Activated CD4-positive, CD25-positive, alpha-beta regulatory T cell treated with anti-CD3 and anti-CD28 coated beads, Interleukin-2, amount 50 U/mL, for 72 hours (primary cell): ENCODE data around the gene TEX264.
A peak's percentile ranks its signal among the peaks of the same experiment; 100 is the strongest.

Source experiments
- DNase-seq: peaks from one replicate; pipeline ENCODE4 v3.0.0; 2021

The TEX264 gene

GRCh38 chr3:51702156-51702555 is 31.1 kb downstream of the TEX264 start:
- no peak for DNase-seq

- no peak for DNase-seq
These were observed 32.2 kb downstream of the TEX264 start for GRCh38 chr3:51703068-51703760.

DNA sequence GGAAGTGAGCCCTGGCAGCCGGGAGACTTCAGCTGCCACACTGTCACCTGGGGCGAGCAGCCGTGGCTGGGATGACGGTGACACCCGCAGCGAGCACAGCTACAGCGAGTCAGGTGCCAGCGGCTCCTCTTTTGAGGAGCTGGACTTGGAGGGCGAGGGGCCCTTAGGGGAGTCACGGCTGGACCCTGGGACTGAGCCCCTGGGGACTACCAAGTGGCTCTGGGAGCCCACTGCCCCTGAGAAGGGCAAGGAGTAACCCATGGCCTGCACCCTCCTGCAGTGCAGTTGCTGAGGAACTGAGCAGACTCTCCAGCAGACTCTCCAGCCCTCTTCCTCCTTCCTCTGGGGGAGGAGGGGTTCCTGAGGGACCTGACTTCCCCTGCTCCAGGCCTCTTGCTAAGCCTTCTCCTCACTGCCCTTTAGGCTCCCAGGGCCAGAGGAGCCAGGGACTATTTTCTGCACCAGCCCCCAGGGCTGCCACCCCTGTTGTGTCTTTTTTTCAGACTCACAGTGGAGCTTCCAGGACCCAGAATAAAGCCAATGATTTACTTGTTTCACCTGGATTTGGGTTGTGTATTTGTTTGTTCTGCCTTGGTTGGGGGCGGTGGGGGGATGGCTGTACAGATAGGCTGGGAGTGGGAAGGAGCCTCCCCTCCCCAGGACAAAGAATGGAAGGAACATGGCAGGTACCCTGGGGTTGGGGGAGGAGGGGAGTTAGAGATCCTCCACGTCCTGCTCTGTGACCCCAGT is 32.9 kb downstream of the TEX264 start:
- no peak for DNase-seq

- no peak for DNase-seq
These were observed 33.5 kb downstream of the TEX264 start for GRCh38 chr3:51704511-51704950.

DNA sequence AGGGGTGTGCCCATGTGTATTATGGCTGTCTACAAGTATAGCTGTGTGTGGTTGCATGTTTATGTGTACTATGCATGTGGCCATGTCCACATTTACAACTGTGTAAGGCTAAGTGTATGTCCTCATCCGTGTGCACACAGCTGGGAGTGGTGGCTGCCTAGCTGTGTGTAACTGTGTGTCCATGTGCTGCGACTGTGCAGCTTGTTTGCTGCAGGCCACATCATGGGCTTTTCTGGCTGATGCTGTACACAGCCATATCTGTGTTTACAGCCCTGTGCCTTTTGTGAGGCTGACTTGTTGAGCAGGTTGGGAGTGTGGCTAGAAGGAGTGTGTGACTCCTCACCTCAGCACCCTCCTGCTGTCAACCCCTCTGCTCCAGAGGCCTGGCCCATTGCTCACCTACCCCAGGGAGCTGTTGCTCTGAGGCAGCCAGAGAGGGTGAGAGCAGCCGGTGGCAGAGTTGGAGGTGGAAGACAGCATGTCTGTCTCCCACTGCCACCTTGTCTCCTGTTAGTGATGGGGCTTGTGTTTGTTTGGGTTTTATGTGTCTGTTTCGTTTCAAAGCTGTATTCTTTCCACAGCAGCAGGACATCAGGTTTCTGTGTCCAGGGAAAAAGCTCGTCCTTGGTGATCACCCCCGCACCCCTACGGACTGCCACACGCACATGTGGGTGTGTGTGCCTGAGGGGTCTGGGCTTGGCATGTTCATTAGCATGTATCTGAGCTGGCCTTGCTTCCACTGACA is 34.4 kb downstream of the TEX264 start:
- DNase-seq = no peak

DNA sequence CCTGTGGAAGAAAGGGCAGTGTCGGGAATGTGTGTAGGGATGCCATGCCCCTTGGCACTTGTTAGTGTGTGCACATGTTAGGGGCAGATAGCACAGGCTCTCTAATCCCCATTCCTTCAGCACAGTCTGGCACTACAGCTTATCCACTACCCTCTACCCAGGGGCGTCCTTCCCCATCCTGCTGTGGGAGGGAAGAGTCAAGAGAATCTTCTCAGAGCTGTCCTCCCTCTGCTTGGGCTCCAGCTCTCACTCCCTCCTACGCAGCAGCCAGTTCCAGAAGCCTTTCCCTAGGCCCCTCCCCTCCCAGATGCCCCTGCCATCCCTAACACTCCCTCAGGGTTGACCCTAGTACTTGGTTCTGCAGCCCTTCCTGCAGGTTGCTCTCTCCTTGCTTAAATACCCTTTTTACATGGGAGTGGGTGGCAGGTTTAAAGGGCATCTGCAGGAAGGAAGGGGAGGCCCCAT is 35.0 kb downstream of the TEX264 start:
- DNase-seq = no peak

GRCh38 chr3:51706788-51707731 is 36.0 kb downstream of the TEX264 start, which contains the start of gene GRM2:
GRM2 (plus strand) TSS chr3:51707068; CDS start chr3:51708984, 1,916 bp downstream.
- DNase-seq = peak; percentile 44

GRCh38 chr3:51708216-51708845 is 37.3 kb downstream of the TEX264 start:
- DNase-seq = peak; percentile 22

DNA sequence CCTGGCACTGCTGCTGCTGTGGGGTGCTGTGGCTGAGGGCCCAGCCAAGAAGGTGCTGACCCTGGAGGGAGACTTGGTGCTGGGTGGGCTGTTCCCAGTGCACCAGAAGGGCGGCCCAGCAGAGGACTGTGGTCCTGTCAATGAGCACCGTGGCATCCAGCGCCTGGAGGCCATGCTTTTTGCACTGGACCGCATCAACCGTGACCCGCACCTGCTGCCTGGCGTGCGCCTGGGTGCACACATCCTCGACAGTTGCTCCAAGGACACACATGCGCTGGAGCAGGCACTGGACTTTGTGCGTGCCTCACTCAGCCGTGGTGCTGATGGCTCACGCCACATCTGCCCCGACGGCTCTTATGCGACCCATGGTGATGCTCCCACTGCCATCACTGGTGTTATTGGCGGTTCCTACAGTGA is 38.0 kb downstream of the TEX264 start:
- DNase-seq = peak; percentile 20

DNA sequence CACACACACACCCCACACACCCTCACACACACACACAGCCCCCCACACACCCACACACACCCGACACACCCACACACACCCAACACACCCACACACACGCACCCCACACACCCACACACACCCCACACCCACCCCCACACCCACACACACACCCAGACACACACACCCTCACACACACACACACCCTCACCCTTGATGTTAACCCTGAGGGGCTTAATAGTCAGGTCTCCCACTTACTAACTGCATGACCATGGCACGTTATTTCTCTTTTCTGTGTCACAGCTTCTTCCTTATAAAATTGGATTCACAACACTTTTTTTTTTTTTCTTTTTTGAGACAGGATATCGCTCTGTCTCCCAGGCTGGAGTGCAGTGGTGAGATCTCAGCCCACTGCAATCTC is 38.6 kb downstream of the TEX264 start:
- no peak for DNase-seq

GRCh38 chr3:51710631-51711351 is 39.7 kb downstream of the TEX264 start:
- peak; percentile 23 for DNase-seq

- DNase-seq = peak; percentile 18
These were observed 40.4 kb downstream of the TEX264 start for GRCh38 chr3:51711352-51712037.

- peak; percentile 5 for DNase-seq
These were observed 41.0 kb downstream of the TEX264 start for GRCh38 chr3:51712038-51712420.

DNA sequence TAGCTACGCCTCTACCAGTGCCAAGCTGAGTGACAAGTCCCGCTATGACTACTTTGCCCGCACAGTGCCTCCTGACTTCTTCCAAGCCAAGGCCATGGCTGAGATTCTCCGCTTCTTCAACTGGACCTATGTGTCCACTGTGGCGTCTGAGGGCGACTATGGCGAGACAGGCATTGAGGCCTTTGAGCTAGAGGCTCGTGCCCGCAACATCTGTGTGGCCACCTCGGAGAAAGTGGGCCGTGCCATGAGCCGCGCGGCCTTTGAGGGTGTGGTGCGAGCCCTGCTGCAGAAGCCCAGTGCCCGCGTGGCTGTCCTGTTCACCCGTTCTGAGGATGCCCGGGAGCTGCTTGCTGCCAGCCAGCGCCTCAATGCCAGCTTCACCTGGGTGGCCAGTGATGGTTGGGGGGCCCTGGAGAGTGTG is 41.5 kb downstream of the TEX264 start:
- DNase-seq = peak; percentile 15

DNA sequence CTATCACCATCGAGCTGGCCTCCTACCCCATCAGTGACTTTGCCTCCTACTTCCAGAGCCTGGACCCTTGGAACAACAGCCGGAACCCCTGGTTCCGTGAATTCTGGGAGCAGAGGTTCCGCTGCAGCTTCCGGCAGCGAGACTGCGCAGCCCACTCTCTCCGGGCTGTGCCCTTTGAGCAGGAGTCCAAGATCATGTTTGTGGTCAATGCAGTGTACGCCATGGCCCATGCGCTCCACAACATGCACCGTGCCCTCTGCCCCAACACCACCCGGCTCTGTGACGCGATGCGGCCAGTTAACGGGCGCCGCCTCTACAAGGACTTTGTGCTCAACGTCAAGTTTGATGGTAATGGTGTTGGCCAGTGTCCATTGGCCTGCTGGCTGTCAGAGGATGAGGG is 41.9 kb downstream of the TEX264 start:
- no peak for DNase-seq

DNA sequence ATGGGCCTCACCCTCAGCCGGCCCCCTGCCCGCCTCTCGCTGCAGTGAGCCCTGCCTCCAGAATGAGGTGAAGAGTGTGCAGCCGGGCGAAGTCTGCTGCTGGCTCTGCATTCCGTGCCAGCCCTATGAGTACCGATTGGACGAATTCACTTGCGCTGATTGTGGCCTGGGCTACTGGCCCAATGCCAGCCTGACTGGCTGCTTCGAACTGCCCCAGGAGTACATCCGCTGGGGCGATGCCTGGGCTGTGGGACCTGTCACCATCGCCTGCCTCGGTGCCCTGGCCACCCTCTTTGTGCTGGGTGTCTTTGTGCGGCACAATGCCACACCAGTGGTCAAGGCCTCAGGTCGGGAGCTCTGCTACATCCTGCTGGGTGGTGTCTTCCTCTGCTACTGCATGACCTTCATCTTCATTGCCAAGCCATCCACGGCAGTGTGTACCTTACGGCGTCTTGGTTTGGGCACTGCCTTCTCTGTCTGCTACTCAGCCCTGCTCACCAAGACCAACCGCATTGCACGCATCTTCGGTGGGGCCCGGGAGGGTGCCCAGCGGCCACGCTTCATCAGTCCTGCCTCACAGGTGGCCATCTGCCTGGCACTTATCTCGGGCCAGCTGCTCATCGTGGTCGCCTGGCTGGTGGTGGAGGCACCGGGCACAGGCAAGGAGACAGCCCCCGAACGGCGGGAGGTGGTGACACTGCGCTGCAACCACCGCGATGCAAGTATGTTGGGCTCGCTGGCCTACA is 44.4 kb downstream of the TEX264 start:
- DNase-seq = peak; percentile 25

- DNase-seq = no peak
These were observed 44.9 kb downstream of the TEX264 start for GRCh38 chr3:51715977-51716294.

GRCh38 chr3:51716805-51717204 is 45.8 kb downstream of the TEX264 start:
- peak; percentile 21 for DNase-seq

DNA sequence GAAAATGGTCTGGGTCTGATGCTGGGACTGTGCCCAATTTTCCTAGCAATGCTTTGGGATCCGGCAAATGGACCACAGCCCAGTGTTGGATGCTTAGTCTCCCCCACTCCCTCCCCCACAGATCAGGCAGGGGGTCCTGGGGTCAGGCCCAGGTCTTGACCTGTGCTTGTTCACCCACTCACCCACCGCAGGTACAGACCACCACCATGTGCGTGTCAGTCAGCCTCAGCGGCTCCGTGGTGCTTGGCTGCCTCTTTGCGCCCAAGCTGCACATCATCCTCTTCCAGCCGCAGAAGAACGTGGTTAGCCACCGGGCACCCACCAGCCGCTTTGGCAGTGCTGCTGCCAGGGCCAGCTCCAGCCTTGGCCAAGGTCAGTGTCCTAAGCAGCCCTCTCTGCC is 46.4 kb downstream of the TEX264 start:
- peak; percentile 24 for DNase-seq

- DNase-seq = no peak
These were observed 46.9 kb downstream of the TEX264 start for GRCh38 chr3:51717947-51718346.
